ENCODE data around the gene BTBD8. TPM values are rescaled to one million over a fixed set of nuclear protein-coding genes. Genes with fewer than 3 reads are reported as not detected.

BTBD8 gene
- total and polyA plus RNA-seq, 2 of the 4 experiments (the other 2 are of a cell fraction), result 0.94 to 2.0 TPM

- ChIA-PET POLR2A (ENCODE audit: unreplicated experiment) (no interaction called here), CTCF (interaction anchor here (0.6 kb wide), 1 partner anchor 418 kb away, joined by 3 read pairs; no protein-coding TSS in a partner anchor)
- H3K4me1 ChIP-seq (ENCODE audit: control insufficient read depth, insufficient read depth, low read length), result no peaks in the 10 kb centered on the region
- no peak for ATAC-seq (ENCODE audit: low read depth)
- H4K5ac ChIP-seq (ENCODE audit: low read depth, low read length), result no peak overlapping the region
- H3K27ac ChIP-seq (ENCODE audit: insufficient read depth, low read length), result no peak overlapping the region
- H2AK9ac ChIP-seq (replicated peaks; ENCODE audit: low read depth, low read length, poor library complexity), result no peak overlapping the region
- no peak overlapping the region for H2AFZ ChIP-seq (replicated peaks; ENCODE audit: low read length, poor library complexity)
- H4K8ac ChIP-seq (ENCODE audit: low read depth in 2 of 2, low read length in 2 of 2), result no peak overlapping the region
- H2BK15ac ChIP-seq (ENCODE audit: low read depth, low read length), result no peak overlapping the region
- no peak overlapping the region for H3K4ac ChIP-seq (ENCODE audit: low read depth, low read length)
- no peaks in the 10 kb centered on the region for H3K36me3 ChIP-seq (ENCODE audit: control insufficient read depth, insufficient read depth, low read length)
- H3K14ac ChIP-seq (replicated peaks; ENCODE audit: low read depth, low read length), result no peak overlapping the region
- no peak for DNase-seq
- H2BK5ac ChIP-seq (ENCODE audit: low read depth, low read length, poor library complexity, severe bottlenecking), result no peak overlapping the region
- H3K56ac ChIP-seq (ENCODE audit: extremely low read depth, insufficient read depth, low read length), result no peak overlapping the region
- no peak overlapping the region for H2BK120ac ChIP-seq (ENCODE audit: low read depth, low read length)
- no TSS peak for BruUV-seq (replicated peaks)
- H3K23ac ChIP-seq (ENCODE audit: low read depth, low read length), result no peak overlapping the region
- H3K9me1 ChIP-seq (ENCODE audit: insufficient read depth, low read length), result no peaks in the 10 kb centered on the region
- H2AK5ac ChIP-seq (ENCODE audit: low read depth, low read length), result no peak overlapping the region
- H2BK20ac ChIP-seq (ENCODE audit: low read depth, low read length), result no peak overlapping the region
- no peak for TF ChIP-seq NFE2L2 (IDR thresholded peaks at IDR 0.05; ENCODE audit: low read depth, low read length)
- TF ChIP-seq CEBPB (IDR thresholded peaks at IDR 0.05; ENCODE audit: low read depth, low read length), result peak; percentile 37
- no peak overlapping the region for H3K4me3 ChIP-seq (ENCODE audit: insufficient read depth, low read depth, low read length)
- H3K9ac ChIP-seq (ENCODE audit: low read depth, low read length), result no peak overlapping the region
- H3K9me3 ChIP-seq (ENCODE audit: control insufficient read depth, insufficient read depth, low read length), result no peaks in the 10 kb centered on the region
- H4K20me1 ChIP-seq (ENCODE audit: insufficient read depth, low read length), result no peaks in the 10 kb centered on the region; the same call in 1 of the 2 replicates
- H3K79me1 ChIP-seq (ENCODE audit: low read depth in 1 of 2, low read length in 2 of 2), result no peaks in the 10 kb centered on the region
- dilution Hi-C loops (cut with HindIII; ENCODE audit: low sequenced_read_pairs, unreplicated experiment) (no loop called here), in situ Hi-C loops (cut with MboI; ENCODE audit: low sequenced_read_pairs) (no loop called here), intact Hi-C loops (cut with micrococcal nuclease) (no loop called here)
- 91% methylated on average over 4 of the region's 5 CpGs; no CpG with 5 or more reads in 1 of the 2 experiments for WGBS, 2 experiments (ENCODE audit: extremely low coverage in 2 of 2, insufficient read length in 1 of 2)
- H3K4me2 ChIP-seq (ENCODE audit: low read depth, low read length), result no peak overlapping the region
- H4K91ac ChIP-seq (ENCODE audit: insufficient read depth, low read depth, low read length), result no peak overlapping the region
- no peak overlapping the region for H3K18ac ChIP-seq (ENCODE audit: low read depth, low read length)
- H3K27me3 ChIP-seq (ENCODE audit: control insufficient read depth, insufficient read depth, low read length), result no peaks in the 10 kb centered on the region
These were observed 15.7 kb downstream of the BTBD8 start for GRCh38 chr1:92095874-92096273.

Data from IMR-90 (cell line).